Uterus (tissue), 4 donors: Measurements from ENCODE around the gene RBMS1. TPM values are rescaled to one million over a fixed set of nuclear protein-coding genes. Genes with fewer than 3 reads are reported as not detected.

ENCODE experiments used
- DNase-seq, 2 donors: peaks; one replicate each; pipeline ENCODE4 v3.0.0-alpha.2; 2019 to 2020
- H3K27ac ChIP-seq, 2 donors: fragments of 200-600 bp; sonication (generic); 1 replicate in 1 of 2; 2 replicates in 1 of 2; pipeline ENCODE4 v1.5.1; 2016 to 2018
- H3K27me3 ChIP-seq, 2 donors: fragments of 200-600 bp; sonication (generic); one replicate each; pipeline ENCODE4 v1.5.1; 2018 to 2019; ENCODE audit warnings: control low read depth in 1 of 2
- H3K36me3 ChIP-seq, 2 donors: fragments of 200-600 bp; sonication (generic); one replicate each; pipeline ENCODE4 v1.5.1; 2019; ENCODE audit warnings: control low read depth in 1 of 2
- H3K4me1 ChIP-seq, 2 donors: fragments of 200-600 bp; sonication (generic); one replicate each; pipeline ENCODE4 v1.5.1; 2018 to 2019; ENCODE audit warnings: control low read depth in 1 of 2
- H3K4me3 ChIP-seq, 2 donors: fragments of 200-600 bp; sonication (generic); 1 replicate in 1 of 2; 2 replicates in 1 of 2; pipeline ENCODE4 v1.5.1; 2018 to 2019; ENCODE audit warnings: mild to moderate bottlenecking in 1 of 2
- H3K9me3 ChIP-seq, 2 donors: fragments of 200-600 bp; sonication (generic); one replicate each; pipeline ENCODE4 v1.5.1; 2019; ENCODE audit warnings: control low read depth in 1 of 2
- CTCF ChIP-seq, 4 experiments: fragments of 200-600 bp in 2 of 4; fragments of 450-650 bp in 2 of 4; sonication (generic) in 2 of 4; IDR thresholded peaks; one replicate each; pipeline ENCODE4 v1.5.1; 2016 to 2019; ENCODE audit warnings: antibody characterized with exemption in 4 of 4, mild to moderate bottlenecking in 2 of 4, moderate library complexity in 1 of 4
- POLR2A ChIP-seq, 2 donors: fragments of 450-650 bp; IDR thresholded peaks; one replicate each; pipeline ENCODE4 v1.6.1; 2016; ENCODE audit warnings: antibody characterized with exemption in 2 of 2, mild to moderate bottlenecking in 1 of 2, moderate library complexity in 1 of 2
- intact Hi-C: fragments of 100-400 bp; cut with DNase I; formaldehyde crosslinking; loops from one replicate; pipeline ENCODE4 v1.15.1; 2023; ENCODE audit warnings: low total_unique reads
- total RNA-seq, 4 donors: library from RNA; depleted of rRNA in 3 of 4; stranded (reverse); fragments of >200 nt in 3 of 4; gene quantifications; one replicate each; pipeline versions ENCODE4 v1.1.0 to v1.2.4, GENCODE V29; 2014 to 2023
- donor health status: DM: yes; HTN: yes; CAD: no.

The RBMS1 gene
- total RNA-seq, 4 donors from 2014 or later: 30.5 to 149 (median 88.9) TPM

GRCh38 chr2:160246356-160246755, 247.3 kb downstream of the RBMS1 start:
- Histone ChIP-seq H3K36me3 (no peaks in the 10 kb centered on the region), H3K27me3 (no peaks in the 10 kb centered on the region), H3K27ac (no peak overlapping the region), H3K4me3 (no peak overlapping the region), H3K9me3 (no peaks in the 10 kb centered on the region), H3K4me1 (no peaks in the 10 kb centered on the region)
- DNase-seq: no peak
- TF ChIP-seq CTCF (IDR thresholded peaks at IDR 0.05) (no peak), POLR2A (IDR thresholded peaks at IDR 0.05) (no peak)
- intact Hi-C loops: no loop called here

DNA sequence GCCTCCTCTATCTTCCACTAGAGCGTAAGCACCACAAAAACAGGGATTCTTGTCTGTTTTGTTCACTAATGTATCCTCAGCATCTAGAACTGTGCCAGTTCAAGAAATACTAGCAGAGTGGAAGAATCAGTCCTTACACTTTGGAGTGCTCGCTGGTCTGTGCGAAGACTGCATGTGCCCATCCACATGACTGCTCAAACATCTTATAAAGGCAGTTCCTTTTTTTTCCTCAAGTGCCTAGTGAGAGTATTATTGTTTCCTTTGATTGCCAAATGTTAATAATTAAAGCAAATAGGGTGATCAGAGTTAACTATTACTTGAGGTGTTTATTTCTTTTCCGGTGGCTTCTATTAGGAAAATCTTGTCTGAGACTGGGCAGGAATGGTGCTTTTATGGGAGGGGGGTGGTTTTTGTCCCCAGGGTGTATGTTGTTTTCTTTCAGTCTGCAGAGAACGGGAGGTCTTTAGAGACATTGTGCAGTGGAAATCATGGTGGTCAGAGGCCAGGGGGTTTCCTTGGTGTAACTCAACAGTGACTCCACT, 247.9 kb downstream of the RBMS1 start:
- H3K9me3 ChIP-seq: no peaks in the 10 kb centered on the region
- no peaks in the 10 kb centered on the region for H3K36me3 ChIP-seq
- H3K4me3 ChIP-seq: no peak overlapping the region
- H3K4me1 ChIP-seq: no peaks in the 10 kb centered on the region
- H3K27me3 ChIP-seq: no peaks in the 10 kb centered on the region
- intact Hi-C loops: no loop called here
- no peak for TF ChIP-seq POLR2A (IDR thresholded peaks at IDR 0.05)
- TF ChIP-seq CTCF (IDR thresholded peaks at IDR 0.05): no peak
- no peak overlapping the region for H3K27ac ChIP-seq
- no peak for DNase-seq

DNA sequence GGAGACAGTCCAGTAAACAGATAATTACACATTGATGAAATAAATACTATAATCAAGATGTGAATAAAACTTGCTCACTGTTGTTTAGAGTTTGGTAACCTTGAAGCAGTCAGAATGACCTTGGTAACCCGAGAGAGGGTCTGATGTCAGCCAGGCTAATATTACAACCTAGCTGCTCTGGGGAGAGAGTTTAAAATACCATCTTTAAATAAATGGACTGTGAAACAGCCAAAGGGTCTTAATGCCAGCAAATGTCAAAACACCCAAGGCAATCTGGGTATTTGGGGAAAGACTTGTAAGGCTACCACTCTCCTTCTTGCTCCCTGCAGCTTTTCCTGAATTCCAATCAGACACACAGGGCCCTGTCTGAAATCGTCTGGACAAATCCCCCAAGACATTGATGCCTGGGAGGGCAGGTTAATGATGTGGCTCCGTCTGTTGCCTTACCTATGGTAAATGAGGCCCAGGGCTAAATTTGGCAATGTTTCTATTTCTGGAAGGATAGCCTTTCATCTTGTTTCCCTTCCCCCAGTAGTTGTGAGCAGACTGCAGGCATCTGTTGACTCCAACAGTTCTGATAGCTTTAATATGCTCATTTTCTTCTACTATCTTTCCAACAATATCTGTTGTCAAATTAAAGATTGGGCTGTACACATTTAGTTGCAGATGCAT, 250.6 kb downstream of the RBMS1 start:
- intact Hi-C loops: no loop called here
- Histone ChIP-seq H3K4me1 (no peaks in the 10 kb centered on the region), H3K27me3 (no peaks in the 10 kb centered on the region), H3K4me3 (no peak overlapping the region), H3K27ac (no peak overlapping the region), H3K9me3 (no peaks in the 10 kb centered on the region), H3K36me3 (no peaks in the 10 kb centered on the region)
- TF ChIP-seq POLR2A (IDR thresholded peaks at IDR 0.05) (no peak), CTCF (IDR thresholded peaks at IDR 0.05) (no peak)
- no peak for DNase-seq

DNA sequence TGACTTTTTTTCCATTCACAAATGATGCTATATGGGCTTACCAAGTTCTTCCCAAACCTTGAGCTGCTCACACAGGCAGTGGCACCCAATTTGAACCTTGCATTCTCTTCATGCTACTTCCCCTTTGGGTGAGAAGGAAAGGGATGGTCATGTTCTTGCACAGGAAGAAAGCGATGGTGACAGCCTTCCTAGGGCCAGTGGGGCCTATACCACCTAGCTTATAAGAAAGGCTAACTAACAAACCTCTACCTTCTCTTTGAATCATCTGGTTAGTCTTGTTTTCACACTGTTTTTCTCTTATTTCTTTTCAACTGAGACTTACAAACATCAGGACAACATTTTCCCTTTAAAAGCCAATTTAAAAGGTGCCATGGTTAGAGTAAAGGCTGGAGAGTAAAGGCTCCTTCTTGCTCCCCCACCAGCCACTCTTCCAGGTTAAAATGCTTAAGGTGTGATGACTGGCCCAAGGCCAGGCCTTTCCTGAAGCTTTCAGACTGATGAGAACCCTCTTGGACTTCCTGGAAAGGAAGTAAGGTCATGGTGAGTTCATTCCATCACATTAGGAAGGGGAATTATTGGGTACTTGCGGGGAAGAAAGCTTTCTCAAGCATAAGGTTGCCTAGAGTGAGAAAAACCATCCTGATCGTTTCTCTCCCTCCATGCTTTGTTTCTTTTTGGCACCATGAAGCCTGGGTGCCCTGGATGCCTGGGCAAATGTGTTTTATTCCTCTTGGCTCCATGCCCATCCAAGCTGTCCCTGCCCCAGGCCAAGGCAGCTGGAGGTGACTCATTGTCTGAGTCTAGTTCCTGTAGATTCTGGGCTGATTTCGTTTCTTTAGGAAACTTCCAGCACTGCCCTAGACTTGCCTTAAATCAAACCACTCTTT, 252.1 kb downstream of the RBMS1 start:
- Histone ChIP-seq H3K4me1 (no peaks in the 10 kb centered on the region), H3K36me3 (no peaks in the 10 kb centered on the region), H3K27me3 (no peaks in the 10 kb centered on the region), H3K4me3 (no peak overlapping the region), H3K9me3 (no peaks in the 10 kb centered on the region), H3K27ac (no peak overlapping the region)
- intact Hi-C loops: no loop called here
- peak in 1 of 2 donors; percentile 29 for DNase-seq
- TF ChIP-seq CTCF (IDR thresholded peaks at IDR 0.05): no peak
- no peak for TF ChIP-seq POLR2A (IDR thresholded peaks at IDR 0.05)

DNA sequence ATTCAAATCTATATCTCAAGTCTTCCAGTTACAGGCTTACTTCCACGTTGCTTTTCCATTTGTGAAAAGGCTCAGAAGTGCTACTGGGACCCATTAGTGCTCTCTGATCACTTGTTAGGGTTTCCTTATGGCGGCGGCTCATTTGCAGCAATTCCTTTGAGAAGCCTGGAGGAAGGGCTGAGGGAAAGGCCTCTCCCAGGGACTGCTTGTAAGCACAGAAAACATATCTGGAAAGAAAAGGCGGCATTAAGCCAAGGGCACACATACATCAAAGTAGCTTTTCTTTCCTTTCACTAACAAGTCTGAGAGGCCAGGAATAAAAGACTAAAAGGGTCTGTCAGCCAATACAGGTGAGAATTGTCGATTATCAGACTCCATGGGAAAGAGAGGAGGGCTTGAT, 254.2 kb downstream of the RBMS1 start:
- no peak overlapping the region for H3K27ac ChIP-seq
- no peaks in the 10 kb centered on the region for H3K27me3 ChIP-seq
- intact Hi-C loops: no loop called here
- no peaks in the 10 kb centered on the region for H3K9me3 ChIP-seq
- H3K36me3 ChIP-seq: no peaks in the 10 kb centered on the region
- TF ChIP-seq POLR2A (IDR thresholded peaks at IDR 0.05): no peak
- no peak for TF ChIP-seq CTCF (IDR thresholded peaks at IDR 0.05)
- H3K4me1 ChIP-seq: no peaks in the 10 kb centered on the region
- H3K4me3 ChIP-seq: no peak overlapping the region
- DNase-seq: no peak
